Cortex of kidney (tissue), 1 donor: ENCODE data around the gene INPP5A.
"Not testable (repeated sequence)": the region's sequence is repeated elsewhere in the genome, so short reads cannot be mapped to it uniquely, and the experiment has no call there.

Experiments
- DNase-seq: peaks from one replicate; lab custom pipeline; 2025; lab: John Stamatoyannopoulos, UW

INPP5A gene

GRCh38 chr10:132815168-132815857 is 277.7 kb downstream of the INPP5A start:
- DNase-seq: no peak

GRCh38 chr10:132816718-132817117 is 279.1 kb downstream of the INPP5A start:
- DNase-seq: no peak

DNA sequence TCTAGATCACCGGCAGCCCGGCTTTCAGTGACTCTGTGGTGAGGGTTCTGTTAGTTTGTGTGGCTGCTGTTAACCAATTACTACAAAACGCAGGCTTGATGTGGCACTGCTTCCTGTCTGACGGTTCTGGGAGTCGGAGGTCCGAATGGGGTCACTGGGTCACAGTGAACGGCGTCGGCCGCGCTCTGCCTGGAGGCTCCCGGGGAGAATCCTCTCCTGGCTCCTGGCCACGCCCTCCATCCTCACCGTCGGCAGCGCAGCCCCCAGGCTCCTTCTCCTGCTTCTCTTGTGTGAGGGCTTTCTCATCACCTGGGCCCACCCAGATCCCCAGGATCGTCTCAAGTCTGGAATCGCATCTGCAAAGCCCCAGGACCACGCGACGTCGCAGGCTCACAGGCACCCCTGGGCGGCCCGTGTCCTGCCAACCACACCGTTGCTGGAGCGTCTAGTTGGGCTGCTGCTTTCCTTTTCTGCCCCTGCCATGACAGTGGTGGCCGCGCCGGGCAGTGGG is 280.2 kb downstream of the INPP5A start:
- no peak for DNase-seq

- DNase-seq: no peak
Observed at GRCh38 chr10:132820056-132820455, 282.5 kb downstream of the INPP5A start.

DNA sequence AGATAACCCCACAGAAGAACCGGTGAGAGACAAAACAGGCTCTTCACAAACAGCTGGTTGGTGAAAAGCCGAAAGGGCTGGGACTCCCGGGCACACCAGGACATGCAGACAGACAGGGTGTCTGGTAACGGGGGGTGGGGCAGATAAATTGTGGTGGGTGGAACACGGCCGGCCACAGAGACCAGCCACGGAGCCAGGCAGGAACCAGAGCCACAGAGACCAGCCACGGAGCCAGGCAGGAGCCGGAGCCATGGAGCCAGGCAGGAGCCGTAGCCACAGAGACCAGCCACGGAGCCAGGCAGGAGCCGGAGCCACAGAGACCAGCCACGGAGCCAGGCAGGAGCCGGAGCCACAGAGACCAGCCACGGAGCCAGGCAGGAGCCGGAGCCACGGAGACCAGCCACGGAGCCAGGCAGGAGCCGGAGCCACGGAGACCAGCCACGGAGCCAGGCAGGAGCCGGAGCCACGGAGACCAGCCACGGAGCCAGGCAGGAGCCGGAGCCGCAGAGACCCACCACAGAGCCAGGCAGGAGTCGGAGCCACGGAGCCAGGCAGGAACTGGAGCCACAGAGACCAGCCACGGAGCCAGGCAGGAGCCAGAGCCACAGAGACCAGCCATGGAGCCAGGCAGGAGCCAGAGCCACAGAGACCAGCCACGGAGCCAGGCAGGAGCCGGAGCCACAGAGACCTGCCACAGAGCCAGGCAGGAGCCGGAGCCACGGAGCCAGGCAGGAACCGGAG is 288.4 kb downstream of the INPP5A start:
- DNase-seq: not testable (repeated sequence)

DNA sequence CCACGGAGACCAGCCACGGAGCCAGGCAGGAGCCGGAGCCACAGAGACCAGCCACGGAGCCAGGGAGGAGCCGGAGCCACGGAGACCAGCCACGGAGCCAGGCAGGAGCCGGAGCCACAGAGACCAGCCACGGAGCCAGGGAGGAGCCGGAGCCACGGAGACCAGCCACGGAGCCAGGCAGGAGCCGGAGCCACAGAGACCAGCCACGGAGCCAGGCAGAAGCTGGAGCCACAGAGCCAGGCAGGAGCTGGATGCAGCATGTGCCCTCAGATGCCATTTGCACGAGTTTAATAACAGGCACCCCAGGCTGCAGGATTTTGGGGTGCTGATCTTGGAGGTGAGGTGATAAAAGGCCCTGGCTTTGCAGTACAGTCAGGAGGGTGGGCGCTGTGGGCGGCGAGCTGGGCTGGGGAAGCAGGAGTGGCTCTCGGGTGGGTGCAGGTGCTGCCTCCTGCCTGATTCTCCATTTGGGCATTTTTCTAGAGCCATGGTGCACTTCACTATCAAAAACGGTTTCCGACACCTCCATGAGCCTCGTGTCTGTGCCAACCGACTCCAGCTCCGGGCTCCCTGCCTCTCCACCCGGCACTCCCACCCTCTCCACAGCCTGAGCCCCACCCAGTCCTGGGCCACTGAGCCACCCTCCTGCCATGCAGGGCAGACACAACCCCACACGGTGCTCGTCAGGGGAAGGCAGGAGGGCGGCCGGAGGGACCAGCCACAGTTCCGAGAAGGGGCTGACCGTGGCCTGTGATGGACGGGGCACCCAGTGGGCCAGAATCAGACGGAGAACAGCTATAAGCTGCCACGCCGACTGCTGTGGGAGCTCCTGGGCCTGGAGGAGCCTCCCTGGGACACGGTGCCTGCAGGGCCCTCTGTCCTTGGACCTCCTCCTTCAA is 289.2 kb downstream of the INPP5A start:
- DNase-seq: no peak

- DNase-seq: no peak
Observed at GRCh38 chr10:132827423-132827789, 289.8 kb downstream of the INPP5A start.

GRCh38 chr10:132827861-132828539 is 290.4 kb downstream of the INPP5A start:
- no peak for DNase-seq

DNA sequence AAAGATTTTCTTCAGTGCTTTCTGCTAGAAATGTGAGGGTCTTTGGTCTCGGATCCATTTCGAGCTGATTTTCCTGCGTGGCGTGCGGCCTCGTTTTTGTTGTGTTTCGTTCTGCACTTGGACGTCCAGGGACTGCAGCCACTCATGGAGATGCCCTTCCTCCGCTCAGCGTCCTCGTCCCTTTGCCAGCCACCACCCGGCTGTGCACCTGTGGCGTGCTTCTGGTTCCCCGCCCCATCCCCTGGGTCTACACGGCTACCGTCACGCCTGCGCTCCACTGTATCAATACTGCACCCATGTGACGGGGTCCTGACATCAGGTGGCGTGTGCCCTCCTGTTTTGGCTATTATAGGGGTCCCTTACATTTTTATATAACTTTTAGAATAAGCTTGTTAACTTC is 291.1 kb downstream of the INPP5A start:
- no peak for DNase-seq

GRCh38 chr10:132829403-132829802 is 291.8 kb downstream of the INPP5A start:
- DNase-seq: no peak

GRCh38 chr10:132832186-132832969 is 294.8 kb downstream of the INPP5A start:
- DNase-seq: no peak
